G401 (cell line): Measurements from ENCODE around the gene WNT11. TPM values are rescaled to one million over a fixed set of nuclear protein-coding genes. Genes with fewer than 3 reads are reported as not detected.

Experiments
- DNase-seq: peaks from one replicate; pipeline ENCODE4 v3.0.0-alpha.2; 2015; ENCODE audit warnings: low spot score
- in situ Hi-C: cut with HindIII; loops from 2 replicates; pipeline ENCODE4 v1.10.0; 2016; ENCODE audit warnings: low sequenced_read_pairs, mixed read lengths
- total RNA-seq: library from RNA; depleted of rRNA; stranded (reverse); fragments of >200 nt; shearing (Covaris generic); gene quantifications from 2 replicates; pipeline ENCODE4 v1.2.3, GENCODE V29; 2014

The WNT11 gene
- total RNA-seq, 1 experiment from 2014 or later, result 21.6 TPM

DNA sequence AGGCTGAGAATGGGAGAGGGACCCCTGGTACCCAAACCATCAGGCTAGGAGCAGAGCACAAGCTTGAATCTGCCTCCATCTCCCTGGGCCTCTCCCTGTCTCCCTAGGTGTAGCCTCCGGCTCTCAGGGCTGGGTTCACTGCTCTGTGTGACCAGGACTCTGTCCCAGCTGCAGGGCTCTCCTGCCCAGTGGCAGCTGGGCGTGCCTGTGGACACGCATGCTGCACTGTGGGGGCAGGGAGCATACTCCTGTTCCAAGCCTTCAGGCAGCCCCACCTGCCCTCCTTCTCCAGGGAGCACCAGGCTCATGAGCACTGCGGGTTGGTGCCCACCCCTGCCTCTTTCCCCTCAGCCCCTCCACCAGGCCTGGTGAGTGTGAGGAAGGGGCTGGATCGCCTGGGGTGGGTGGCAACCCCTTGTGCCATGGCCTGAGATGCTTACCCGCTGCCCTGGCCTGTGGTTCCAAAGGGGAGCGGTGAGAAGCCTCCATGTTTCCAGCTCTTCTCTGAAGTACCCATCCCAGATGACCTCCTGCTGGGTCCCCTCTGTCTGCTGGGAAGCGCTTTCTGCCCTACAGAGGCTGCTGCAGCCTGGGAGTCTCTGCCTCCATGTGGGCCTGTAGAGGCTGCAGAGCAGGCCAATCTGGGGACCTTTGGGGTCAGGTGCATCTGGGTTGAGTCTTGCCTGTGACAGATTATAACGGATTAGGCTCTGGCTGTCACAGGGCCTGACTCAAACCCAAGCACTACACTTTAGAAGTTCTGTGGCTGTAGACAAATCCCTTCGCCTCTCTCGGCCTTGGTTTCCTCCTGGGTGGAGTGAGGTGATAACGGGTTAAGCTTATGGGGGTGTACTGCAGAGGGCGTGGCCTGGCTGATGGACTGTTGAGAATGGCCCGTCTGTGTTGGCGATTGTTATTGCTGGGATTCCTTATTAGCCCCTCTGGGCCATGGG lies 43.7 kb downstream of the WNT11 start:
- DNase-seq, result no peak
- in situ Hi-C loops, result no loop called here

DNA sequence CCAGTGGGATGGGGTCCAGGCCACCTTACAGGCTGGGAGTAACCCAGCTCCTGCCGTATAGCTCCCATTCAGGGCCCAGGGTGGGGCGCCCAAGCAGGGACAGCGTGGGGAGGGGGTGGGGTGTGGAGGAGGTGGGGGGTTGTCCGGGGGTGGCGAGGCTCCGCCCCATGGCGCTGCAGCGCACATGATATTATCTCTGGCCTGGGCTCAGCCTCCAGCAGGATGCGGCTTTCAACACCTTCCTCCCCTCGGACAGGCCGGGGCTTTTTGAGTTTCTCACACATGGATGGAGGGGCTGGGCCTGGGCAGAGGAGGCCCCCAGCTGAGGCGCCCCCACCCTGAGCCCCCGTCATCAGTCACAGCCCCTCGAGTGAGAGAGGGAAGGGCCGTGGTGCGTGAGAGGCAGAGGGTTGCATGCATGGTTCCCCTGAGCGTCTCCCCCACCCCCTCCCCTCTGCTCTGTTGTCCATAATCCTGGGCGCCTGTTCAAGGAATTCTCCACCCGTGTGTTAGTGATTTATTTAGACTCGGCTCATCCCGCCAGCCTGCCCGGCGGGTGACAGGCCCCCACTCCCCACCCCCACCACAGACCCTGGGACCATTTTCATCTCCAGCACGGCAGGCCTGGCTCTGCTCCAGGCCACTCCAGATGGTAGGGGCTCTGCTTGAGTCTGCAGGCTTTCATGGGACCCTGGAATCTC lies 44.9 kb downstream of the WNT11 start:
- peak; percentile 38 for DNase-seq
- in situ Hi-C loops, result no loop called here

- in situ Hi-C loops, result no loop called here
These were observed 45.4 kb downstream of the WNT11 start for GRCh38 chr11:76160856-76161255.

GRCh38 chr11:76159983-76160661 lies 46.2 kb downstream of the WNT11 start:
- no peak for DNase-seq
- in situ Hi-C loops, result no loop called here

More at GRCh38 chr11:76160856-76161255, 45.4 kb downstream of the WNT11 start:
- DNase-seq, result no peak

DNA sequence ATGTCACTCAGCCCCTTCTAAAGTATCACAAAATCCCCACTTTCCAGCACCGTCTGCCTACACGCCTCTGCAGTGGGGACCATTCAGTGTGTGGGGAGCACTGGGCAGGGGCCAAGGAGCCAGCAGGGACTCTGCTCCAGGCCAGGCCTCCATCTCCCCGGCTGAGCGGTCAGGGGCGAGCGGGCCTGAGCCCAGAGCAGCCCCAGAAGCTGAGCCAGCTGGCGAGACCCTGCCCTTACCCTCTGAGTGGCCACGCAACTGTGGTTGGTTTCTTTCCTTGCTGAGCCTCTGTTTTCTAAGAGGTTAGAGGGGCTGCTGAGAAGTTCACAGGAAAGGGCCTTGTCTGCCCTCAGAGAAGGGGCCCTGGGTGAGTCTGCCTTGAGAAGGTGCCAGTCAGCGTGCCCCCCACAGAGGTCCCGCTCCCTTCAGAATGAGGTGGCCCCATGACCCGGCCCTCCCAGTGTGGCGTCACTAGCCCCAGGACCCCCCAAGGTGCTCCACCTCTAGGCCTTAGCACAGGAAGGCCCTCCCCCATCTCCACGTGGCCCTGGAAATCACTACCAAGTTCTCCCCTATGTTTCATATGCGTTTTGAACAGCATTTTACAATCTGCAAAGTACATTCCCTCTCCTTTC lies 46.9 kb downstream of the WNT11 start:
- in situ Hi-C loops, result no loop called here
- DNase-seq, result no peak

DNA sequence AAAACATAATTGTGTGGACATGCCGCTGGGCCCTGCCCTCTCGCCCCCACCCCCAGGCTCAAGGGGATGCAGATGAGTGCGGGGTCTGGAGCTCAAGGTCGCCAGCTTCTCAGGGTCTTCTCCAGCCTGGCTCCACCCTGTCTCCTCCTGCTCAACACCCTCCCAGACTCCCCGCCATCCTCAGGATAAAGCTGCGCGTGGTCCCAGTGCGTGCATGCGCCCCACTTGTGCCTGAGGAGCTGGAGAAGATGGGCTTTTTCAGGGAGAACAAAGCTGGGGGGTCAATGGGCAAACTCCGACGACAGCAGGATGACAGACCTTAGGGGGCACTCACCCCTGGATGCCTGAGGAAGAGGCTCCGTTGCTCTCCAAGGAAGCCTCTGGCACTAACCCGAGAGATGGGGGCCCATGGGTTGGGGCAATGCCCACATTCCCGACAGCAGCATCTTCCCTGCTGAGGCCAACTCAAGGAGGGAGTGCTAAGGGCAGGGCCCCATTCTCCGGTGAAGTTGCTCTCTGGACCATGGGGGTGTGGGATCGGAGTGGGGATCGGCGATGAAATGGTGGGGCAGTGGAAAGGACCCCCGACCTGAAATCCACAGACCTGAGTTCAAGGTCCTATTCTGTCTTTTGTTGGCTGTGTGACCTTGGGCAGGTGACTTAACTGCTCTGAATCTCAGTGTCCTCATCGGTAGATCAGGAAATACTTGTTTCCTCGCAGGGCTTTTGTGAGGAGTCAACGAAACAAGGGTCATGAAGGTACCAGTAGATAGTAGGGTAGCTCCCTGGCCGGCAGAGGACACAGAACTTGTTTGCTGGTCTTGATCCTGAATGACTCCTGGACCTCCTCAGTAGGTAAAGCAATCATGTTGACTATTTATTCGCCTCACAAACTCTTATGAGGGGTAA lies 47.7 kb downstream of the WNT11 start:
- in situ Hi-C loops, result no loop called here

GRCh38 chr11:76157891-76158290 lies 48.4 kb downstream of the WNT11 start:
- in situ Hi-C loops, result no loop called here
- DNase-seq, result no peak

More for the DNA sequence above, 47.7 kb downstream of the WNT11 start:
- no peak for DNase-seq

DNA sequence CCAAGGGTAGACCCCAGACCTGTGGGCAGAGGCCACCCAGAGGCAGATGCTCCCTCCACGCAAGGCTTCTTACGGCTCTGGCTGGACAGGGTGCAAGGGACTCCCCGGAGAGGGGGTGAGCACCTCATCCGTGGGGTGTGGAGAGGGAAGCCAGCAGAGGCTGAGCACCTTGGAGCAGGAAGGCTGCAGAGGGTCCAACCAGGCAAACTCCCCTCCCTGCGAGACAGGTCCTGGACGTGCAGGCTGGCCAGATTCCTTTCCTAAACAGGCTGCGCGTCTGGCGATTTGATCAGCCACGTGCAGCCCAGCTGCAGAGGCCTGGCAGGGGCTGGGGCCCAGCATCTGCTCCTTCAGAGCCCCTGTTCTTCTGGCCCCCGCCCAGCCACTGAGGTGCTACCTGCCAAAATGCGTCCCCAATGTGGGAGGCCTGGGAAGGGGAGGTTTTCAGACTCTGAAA lies 49.3 kb downstream of the WNT11 start:
- DNase-seq, result no peak
- in situ Hi-C loops, result no loop called here

DNA sequence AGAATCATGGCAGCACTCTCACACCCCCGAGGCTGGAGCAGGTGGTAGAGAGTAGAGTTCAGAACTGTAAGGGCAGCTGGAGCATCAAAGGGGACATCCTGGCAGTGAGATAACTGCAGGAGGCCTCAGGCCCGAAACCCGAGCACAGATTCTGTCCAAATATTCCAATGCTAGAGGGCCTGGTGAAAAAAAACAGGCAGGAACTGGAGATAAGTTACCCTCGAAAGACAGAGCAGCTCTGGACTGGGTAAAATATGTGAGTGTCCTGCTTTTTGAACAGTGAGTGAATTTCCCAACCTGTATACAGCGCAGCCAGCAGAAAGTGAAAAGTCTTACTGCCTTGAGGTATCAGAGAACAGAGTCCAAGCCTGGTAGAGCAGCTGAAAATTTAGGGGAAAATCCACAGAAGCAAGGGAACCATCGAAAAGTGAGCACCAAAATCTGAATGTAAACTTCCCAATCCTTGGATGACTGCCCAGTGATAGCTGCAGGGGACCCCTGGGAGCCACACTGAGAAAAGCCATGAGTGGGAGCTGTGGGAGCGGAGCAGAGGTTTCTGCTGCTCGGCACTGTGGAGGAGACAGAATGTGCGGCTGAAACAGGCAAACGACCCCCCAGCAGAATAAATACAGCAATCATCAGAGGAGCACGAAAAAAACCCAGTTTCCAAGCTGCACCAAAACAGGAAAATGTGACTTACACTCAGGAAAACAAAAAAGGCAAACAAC lies 50.6 kb downstream of the WNT11 start:
- DNase-seq, result no peak
- in situ Hi-C loops, result no loop called here

DNA sequence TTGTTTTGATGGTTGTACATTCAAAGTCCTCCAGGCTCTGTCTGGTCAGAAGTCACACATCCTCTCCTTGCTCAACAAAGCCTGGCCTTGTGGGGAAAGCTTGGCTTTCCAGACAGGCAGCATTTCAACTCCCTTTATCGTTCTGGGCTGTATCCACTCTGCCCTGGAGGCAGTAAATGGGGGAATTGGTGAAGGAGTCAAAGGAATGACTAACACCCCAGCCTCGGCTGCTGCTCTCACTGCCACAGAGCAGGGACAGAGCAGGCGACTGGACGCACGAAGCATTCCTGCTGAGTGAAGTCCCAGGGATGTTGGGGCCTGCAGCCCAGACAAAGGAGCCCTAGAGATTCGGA lies 52.8 kb downstream of the WNT11 start:
- DNase-seq, result no peak
- in situ Hi-C loops, result no loop called here

- DNase-seq, result no peak
- in situ Hi-C loops, result no loop called here
These were observed 53.3 kb downstream of the WNT11 start for GRCh38 chr11:76152741-76153570.

GRCh38 chr11:76152086-76152681 lies 54.1 kb downstream of the WNT11 start:
- DNase-seq, result peak; percentile 61
- in situ Hi-C loops, result no loop called here

DNA sequence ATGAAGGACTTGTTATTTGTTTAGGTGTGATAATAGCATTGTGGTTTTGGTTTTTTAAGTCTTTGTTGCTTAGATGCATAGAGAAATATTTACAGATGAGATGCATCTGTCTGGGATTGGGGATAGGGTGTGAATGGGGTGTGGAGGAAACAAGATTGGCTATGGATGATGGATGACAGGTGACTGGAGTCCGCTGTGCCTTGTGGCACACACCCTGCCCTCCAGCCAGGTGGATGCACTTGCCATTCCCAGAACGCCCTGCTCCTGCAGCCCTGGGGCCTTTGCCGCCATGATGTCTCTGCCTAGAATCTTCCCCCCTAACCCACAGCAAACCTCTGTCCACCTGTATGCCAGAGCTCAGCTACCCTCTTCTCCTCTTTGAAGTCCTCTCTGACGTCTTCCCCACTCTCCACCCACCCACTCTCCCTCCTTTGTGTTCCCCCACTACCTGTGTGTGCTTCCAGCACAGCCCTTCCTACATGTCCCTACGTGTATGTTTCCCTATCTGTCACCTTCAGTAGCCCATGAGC lies 54.7 kb downstream of the WNT11 start:
- in situ Hi-C loops, result no loop called here
- no peak for DNase-seq

DNA sequence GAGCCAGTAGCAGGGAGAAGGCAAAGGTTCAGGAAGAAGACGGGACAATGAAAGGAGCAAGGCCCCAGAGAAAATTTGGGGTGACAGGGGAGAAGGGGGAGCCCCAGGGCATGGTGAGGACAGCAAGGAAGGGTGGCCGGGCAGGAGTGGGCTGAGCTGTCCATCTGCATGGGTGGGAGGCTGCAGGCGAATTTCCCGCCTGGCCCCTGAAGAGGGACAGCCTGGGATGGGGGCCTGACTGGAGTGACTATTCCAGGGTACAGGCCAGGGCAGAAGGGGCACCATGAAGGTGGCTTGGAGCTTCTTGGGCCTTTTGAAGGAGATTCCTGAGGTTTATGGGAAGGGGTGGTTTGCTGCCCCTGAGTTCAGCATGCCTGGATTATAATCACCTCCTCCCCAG lies 56.2 kb downstream of the WNT11 start:
- DNase-seq, result no peak
- in situ Hi-C loops, result no loop called here

- in situ Hi-C loops, result no loop called here
These were observed 56.6 kb downstream of the WNT11 start for GRCh38 chr11:76149713-76150112.

GRCh38 chr11:76148941-76149613 lies 57.2 kb downstream of the WNT11 start:
- DNase-seq, result no peak
- in situ Hi-C loops, result no loop called here

More at GRCh38 chr11:76149713-76150112, 56.6 kb downstream of the WNT11 start:
- DNase-seq, result no peak
